Activated T-cell treated with anti-CD3 and anti-CD28 coated beads, Interleukin-2, amount 50 U/mL, for 48 hours (primary cell): Measurements from ENCODE around the gene GDPD3.

ENCODE experiments used
- DNase-seq, 2 experiments: peaks; one replicate each; pipeline ENCODE4 v3.0.0-alpha.2; 2020

GDPD3 gene

GRCh38 chr16:30094541-30095165 lies 18.7 kb downstream of the GDPD3 start:
- no peak for DNase-seq

- DNase-seq = peak; percentile 87 to 88
These were observed 20.8 kb downstream of the GDPD3 start for GRCh38 chr16:30092373-30093010.

- peak; percentile 96 to 97 for DNase-seq
These were observed 21.6 kb downstream of the GDPD3 start, which contains the start of gene TBX6 for GRCh38 chr16:30091474-30092372. Gene TBX6, minus strand, starts transcription at chr16:30091924. Its CDS starts 731 bp downstream, at chr16:30091193.

- no peak for DNase-seq
These were observed 22.6 kb downstream of the GDPD3 start for GRCh38 chr16:30090610-30091331.

GRCh38 chr16:30088832-30089624 lies 24.3 kb downstream of the GDPD3 start:
- DNase-seq = no peak

GRCh38 chr16:30088237-30088831 lies 25.0 kb downstream of the GDPD3 start:
- DNase-seq = no peak

- no peak for DNase-seq
These were observed 26.0 kb downstream of the GDPD3 start for GRCh38 chr16:30087181-30087898.

GRCh38 chr16:30086291-30087140 lies 26.8 kb downstream of the GDPD3 start:
- DNase-seq = no peak

GRCh38 chr16:30085820-30086219 lies 27.5 kb downstream of the GDPD3 start:
- DNase-seq = no peak

- no peak for DNase-seq
These were observed 28.1 kb downstream of the GDPD3 start for GRCh38 chr16:30085247-30085646.

GRCh38 chr16:30084816-30085159 lies 28.5 kb downstream of the GDPD3 start:
- no peak for DNase-seq

- no peak for DNase-seq
These were observed 29.1 kb downstream of the GDPD3 start for GRCh38 chr16:30084096-30084815.

GRCh38 chr16:30083216-30084055 lies 29.9 kb downstream of the GDPD3 start:
- DNase-seq = no peak

GRCh38 chr16:30082545-30083090 lies 30.7 kb downstream of the GDPD3 start:
- no peak for DNase-seq

- DNase-seq = no peak
These were observed 33.9 kb downstream of the GDPD3 start for GRCh38 chr16:30079480-30079879.

GRCh38 chr16:30078744-30079143 lies 34.6 kb downstream of the GDPD3 start:
- no peak for DNase-seq

- no peak for DNase-seq
These were observed 35.7 kb downstream of the GDPD3 start for GRCh38 chr16:30077656-30078055.

GRCh38 chr16:30076276-30076791 lies 37.0 kb downstream of the GDPD3 start:
- no peak for DNase-seq
